ENCODE data around the gene KDM1B.

- TF ChIP-seq ATF7 (IDR thresholded peaks at IDR 0.05) (no peak), SRSF7 (optimal IDR thresholded peaks at IDR 0.05; ENCODE audit: low read depth, low read length) (no peak), BCL6 (CRISPR knock-in tag; IDR thresholded peaks at IDR 0.05) (no peak), OTX1 (CRISPR knock-in tag; IDR thresholded peaks at IDR 0.05) (no peak), CC2D1A (IDR thresholded peaks at IDR 0.05) (no peak), CBX8 (IDR thresholded peaks at IDR 0.05; ENCODE audit: borderline replicate concordance, extremely low read depth, low read depth, low read length, poor library complexity, severe bottlenecking) (no peak), SETDB1 (IDR thresholded peaks at IDR 0.05; ENCODE audit: low read length) (no peak)
- TF ChIP-seq, protein P1, sequence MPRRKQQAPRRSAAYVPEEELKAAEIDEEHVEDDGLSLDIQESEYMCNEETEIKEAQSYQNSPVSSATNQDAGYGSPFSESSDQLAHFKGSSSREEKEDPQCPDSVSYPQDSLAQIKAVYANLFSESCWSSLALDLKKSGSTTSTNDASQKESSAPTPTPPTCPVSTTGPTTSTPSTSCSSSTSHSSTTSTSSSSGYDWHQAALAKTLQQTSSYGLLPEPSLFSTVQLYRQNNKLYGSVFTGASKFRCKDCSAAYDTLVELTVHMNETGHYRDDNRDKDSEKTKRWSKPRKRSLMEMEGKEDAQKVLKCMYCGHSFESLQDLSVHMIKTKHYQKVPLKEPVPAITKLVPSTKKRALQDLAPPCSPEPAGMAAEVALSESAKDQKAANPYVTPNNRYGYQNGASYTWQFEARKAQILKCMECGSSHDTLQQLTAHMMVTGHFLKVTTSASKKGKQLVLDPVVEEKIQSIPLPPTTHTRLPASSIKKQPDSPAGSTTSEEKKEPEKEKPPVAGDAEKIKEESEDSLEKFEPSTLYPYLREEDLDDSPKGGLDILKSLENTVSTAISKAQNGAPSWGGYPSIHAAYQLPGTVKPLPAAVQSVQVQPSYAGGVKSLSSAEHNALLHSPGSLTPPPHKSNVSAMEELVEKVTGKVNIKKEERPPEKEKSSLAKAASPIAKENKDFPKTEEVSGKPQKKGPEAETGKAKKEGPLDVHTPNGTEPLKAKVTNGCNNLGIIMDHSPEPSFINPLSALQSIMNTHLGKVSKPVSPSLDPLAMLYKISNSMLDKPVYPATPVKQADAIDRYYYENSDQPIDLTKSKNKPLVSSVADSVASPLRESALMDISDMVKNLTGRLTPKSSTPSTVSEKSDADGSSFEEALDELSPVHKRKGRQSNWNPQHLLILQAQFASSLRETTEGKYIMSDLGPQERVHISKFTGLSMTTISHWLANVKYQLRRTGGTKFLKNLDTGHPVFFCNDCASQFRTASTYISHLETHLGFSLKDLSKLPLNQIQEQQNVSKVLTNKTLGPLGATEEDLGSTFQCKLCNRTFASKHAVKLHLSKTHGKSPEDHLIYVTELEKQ (CRISPR knock-in tag; IDR thresholded peaks at IDR 0.05): no peak
- TF ChIP-seq, protein P2, sequence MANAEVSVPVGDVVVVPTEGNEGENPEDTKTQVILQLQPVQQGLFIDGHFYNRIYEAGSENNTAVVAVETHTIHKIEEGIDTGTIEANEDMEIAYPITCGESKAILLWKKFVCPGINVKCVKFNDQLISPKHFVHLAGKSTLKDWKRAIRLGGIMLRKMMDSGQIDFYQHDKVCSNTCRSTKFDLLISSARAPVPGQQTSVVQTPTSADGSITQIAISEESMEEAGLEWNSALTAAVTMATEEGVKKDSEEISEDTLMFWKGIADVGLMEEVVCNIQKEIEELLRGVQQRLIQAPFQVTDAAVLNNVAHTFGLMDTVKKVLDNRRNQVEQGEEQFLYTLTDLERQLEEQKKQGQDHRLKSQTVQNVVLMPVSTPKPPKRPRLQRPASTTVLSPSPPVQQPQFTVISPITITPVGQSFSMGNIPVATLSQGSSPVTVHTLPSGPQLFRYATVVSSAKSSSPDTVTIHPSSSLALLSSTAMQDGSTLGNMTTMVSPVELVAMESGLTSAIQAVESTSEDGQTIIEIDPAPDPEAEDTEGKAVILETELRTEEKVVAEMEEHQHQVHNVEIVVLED (CRISPR knock-in tag; IDR thresholded peaks at IDR 0.05): no peak
- TF ChIP-seq, protein P3, sequence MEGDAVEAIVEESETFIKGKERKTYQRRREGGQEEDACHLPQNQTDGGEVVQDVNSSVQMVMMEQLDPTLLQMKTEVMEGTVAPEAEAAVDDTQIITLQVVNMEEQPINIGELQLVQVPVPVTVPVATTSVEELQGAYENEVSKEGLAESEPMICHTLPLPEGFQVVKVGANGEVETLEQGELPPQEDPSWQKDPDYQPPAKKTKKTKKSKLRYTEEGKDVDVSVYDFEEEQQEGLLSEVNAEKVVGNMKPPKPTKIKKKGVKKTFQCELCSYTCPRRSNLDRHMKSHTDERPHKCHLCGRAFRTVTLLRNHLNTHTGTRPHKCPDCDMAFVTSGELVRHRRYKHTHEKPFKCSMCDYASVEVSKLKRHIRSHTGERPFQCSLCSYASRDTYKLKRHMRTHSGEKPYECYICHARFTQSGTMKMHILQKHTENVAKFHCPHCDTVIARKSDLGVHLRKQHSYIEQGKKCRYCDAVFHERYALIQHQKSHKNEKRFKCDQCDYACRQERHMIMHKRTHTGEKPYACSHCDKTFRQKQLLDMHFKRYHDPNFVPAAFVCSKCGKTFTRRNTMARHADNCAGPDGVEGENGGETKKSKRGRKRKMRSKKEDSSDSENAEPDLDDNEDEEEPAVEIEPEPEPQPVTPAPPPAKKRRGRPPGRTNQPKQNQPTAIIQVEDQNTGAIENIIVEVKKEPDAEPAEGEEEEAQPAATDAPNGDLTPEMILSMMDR (IDR thresholded peaks at IDR 0.05 in 2 of 3, conservative IDR thresholded peaks at IDR 0.05 in 1 of 3; ENCODE audit: insufficient read depth in 2 of 3, low read depth in 1 of 3, low read length in 3 of 3): no peak
Measured at GRCh38 chr6:18247002-18247401, 91.8 kb downstream of the KDM1B start.

Measured in K562 (cell line).